Activated CD4-positive, alpha-beta T cell treated with anti-CD3 and anti-CD28 coated beads, Interleukin-2, amount 50 U/mL, for 4 hours (primary cell): ENCODE measurements around the gene EMILIN2.
"Not testable (repeated sequence)": the region's sequence is repeated elsewhere in the genome, so short reads cannot be mapped to it uniquely, and the experiment has no call there.

Experiments used
- DNase-seq, 2 experiments: peaks; one replicate each; pipeline ENCODE4 v3.0.0-alpha.2; 2020

EMILIN2 gene

DNA sequence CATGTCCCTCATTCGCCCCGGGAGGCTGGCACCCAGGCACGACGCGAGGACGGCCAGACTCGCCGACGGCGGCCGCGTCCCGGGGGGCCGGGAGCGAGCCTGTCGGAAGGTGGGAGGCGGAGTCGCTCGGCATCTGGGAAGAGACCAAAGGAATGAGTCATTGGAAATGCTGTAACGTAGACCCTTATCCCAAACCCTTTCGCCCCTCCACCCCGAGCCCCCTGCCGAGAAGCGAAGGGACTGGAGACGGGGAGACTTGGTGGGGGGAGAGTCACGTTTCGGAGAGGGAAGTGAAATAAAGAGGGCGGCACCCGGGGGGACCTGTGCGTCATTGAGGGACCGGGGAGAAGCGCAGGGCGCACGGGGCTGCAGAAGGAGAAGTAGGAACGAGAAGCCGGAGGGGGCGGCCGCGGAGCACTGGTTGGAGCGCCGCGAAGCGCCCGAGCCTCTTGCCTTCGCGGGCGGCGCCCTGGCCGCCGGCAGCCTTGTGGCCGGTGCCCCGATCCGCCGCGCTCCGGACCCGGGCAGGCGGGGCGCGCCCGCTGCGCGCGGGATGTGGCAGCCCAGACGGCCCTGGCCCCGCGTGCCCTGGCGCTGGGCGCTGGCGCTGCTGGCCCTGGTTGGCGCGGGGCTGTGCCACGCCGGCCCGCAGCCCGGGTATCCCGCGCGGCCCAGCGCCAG lies at the start of gene EMILIN2:
Gene EMILIN2, plus strand, starts transcription at position 371 of the 681 bp plus-strand sequence. Its CDS starts 183 bp downstream, at position 554.
- peak; percentile 39 to 43 for DNase-seq

DNA sequence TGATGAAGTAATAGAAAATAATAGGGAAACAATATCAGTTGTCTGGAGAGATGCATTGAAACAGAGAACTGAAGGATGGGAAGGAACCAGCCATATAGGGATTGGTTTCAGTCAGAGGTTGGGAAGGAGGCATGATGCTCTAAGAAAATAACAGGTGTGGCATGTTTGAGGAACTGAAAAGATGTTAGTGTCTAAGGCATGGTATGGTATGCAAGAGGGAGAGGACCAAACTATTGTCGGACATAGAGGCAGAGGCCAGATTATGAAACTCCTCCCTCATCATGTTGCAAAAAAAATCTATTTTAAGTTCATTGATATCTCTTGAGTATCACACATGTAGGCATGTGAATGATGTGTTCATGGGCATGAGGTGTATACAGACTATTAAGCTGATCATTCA lies 48.9 kb upstream of the EMILIN2 start:
- no peak for DNase-seq

DNA sequence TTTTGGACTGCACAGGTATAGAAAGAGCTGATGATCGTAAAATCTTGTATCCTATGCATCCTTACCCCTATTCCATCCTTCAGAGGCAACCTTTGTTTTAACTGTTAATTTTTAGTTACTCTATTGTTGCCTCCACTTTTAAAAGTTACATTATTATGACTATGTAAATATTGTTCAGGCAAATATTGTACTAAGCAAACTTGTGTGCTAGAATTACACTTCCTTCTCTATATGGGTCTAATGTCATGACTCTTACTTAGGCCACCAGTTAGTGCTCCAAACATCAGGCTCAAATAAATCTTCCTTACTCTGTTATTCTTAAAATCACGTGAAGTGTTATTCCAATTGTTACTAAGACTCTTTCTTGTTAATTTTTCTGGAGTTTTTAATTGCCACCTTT lies 47.4 kb upstream of the EMILIN2 start:
- DNase-seq = no peak

DNA sequence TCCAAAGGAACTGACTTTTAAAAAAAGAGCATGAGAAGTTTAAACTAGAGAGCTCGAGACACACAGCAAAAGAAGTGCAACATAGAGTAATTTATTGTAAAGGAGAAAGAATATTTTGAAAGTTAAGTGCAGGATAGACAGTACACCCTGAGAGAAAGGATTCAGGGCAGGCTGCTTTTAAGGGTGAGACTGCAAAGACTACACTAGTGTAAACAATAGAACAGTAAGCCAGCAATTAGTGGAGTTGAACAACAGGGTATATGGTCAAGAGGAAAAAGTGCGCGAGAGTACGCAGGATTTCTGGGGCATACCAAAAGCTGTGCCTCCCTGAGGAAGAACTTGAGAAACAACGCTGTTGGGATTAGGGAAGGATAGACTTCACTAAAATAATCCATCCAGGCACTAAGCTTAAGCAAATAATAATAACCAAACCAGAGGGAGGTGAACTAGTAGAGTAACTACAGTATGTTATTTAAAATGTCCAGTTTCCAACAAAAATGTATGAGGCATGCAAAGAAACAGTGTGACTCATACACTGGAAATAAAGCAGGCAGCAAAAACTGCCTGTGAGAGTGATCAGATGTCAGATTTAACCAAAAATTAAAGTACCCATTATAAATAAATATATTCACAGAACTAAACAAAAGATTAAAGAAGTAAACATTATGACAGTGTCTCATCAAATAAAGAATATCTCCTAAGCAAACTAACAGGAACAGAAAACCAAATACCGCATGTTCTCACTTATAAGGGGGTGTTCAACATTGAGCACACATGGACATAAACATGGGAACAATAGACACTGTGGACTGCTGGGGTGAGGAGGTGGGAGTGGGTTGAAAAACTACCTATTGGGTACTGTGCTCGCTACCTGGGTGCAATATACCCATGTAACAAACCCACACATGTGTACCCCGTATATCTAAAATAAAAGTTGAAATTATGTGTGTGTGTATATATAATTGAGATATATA lies 40.5 kb upstream of the EMILIN2 start:
- no peak for DNase-seq

DNA sequence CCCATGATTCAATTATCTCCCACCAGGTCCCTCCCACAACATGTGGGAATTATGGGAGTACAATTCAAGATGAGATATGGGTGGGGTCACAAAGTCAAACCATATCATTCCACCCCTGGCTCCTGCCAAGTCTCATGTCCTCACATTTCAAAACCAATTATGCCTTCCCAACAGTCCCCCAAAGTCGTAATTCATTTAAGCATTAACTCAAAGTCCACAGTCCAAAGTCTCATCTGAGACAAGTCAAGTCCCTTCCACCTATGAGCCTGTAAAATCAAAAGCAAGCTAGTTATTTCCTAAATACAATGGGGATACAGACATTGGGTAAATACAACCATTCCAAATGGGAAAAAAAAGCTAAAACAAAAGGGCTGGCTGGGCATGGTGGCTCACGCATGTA lies 38.2 kb upstream of the EMILIN2 start:
- DNase-seq = not testable (repeated sequence)

DNA sequence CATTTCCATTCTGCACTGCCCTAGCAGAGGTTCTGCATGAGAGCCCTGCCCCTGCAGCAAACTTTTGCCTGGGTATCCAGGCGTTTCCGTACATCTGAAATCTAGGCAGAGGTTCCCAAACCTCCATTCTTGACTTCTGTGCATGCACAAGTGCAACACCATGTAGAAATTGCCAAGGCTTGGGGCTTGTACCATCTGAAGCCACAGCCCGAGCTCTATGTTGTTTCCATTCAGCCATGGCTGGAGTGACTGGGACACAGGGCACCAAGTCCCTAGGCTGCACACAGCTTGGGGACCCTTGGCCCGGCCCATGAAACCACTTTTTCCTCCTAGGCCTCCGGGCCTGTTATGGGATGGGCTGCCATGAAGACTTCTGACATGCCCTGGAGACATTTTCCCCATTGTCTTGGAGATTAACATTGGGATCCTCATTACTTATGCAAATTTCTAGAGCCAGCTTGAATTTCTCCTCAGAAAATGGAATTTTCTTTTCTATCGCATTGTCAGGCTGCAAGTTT lies 37.1 kb upstream of the EMILIN2 start:
- DNase-seq = not testable (repeated sequence)

DNA sequence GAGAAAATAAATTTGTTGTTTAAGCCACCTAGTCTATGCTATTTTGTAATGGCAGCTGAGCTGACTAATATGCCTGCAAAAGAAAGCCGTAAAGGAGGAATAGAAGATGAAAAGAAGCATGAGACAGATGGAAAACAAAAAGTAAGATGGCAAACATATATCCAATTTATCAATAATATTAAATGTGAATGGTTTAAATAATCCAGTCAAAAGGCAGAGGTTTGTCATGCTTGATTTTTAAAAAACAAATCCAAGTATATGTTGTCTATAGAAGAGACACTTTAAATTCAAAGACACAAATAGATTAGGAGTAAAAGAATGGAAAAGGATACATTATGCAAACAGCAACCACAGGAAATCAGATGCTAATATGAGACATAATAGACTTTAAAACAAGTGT lies 35.4 kb upstream of the EMILIN2 start:
- no peak for DNase-seq

DNA sequence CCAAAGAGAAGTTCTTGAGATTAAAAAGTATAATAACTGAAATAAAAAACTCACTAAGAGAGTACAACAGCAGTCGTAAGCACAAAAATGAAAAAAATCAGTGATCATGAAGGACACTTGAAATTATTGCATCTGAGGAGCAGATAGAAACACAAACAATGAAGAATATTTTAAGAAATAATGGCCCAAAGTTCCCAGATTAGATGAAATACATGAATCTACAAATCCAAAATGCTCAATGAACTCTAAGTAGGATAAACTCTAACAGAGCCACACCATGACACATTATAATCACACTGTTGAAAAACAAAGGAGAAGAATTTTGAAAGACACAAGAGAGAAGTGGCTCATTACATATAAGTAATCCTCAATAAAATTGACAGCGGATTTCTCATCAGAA lies 31.9 kb upstream of the EMILIN2 start:
- no peak for DNase-seq

DNA sequence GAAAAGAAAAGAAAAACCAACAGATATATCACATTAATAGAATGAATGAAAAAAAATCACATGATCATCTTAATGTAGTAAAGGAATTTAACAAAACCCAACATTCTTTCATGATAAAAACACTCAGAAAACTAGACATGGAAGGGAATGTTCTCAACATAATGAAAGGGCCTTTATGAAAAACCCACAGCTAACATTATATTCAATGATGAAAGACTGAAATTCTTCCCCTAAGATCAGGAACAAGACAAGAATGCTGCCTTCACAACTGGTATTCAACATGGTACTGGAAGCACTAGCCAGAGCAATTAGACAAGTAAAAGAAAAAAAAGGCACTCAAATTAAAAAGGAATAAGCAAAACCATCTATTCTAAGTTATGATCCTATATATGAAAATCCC lies 28.5 kb upstream of the EMILIN2 start:
- DNase-seq = no peak

DNA sequence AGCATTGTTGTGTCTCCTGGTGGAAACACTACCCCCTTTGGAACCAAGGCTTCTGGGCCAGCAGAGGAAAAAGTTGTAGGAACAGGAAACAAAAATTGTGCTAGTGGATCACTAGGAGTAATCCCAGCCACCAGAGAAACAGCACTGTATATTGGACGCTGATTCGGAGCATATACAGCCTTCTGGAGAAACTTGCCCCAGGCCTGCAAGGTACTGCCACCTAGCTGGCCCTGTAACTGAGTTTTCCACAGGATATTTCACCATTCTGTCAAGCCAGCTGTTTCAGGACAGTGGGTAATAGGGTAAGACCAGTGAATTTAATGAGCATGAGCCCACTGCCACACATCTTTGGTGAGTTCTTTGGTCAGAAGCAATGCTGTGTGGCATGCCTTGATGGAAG lies 25.1 kb upstream of the EMILIN2 start:
- DNase-seq = no peak

DNA sequence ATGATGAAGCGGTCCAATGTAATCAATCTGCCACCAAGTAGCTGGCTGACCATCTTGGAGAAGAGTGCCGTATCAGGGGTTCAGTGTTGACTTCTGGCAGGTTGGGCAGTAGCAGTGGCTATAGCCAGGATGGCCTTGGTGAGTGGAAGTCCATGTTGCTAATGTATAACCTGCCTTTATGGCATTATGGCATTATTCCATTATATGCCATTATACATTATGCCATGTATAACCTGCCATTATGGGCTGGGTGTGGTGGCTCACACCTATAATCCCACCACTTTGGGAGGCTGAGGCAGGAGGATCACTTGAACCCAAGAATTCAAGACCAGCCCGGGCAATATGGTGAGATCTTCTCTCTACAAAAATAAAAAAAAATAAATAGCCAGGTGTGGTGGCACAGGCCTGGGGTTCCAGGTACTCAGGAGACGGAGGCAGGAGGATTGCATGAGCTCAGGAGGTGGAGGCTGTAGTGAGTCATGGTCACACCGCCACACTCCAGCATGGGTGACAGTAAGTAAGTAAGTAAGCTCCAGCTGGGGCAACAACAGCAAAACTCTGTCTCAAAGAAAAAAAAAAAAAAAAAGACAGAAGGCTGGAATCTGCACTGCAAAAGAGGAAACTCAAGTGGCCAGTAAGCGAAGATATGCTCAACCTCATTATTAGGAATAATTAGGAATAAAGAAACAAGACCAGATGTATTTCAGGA lies 24.4 kb upstream of the EMILIN2 start:
- DNase-seq = no peak

DNA sequence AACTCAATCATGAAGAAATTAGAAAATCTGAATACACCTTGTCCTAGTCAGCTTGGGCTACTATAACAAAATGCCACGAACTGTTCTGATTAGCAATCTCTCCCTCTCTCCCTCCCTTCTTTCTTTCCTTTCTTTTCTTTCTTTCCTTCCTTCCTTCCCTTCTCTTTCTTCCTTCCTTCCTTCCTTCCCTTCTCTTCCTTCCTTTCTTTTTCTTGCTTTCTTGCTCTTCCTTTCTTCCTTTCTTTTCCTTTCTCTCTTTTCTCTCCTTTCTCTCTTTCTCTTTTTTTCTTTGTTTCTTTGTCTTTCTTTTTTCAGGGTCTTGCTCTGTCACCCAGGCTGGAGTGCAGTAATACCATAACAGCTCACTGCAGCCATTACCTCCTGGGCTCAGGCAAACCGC lies 23.6 kb upstream of the EMILIN2 start:
- no peak for DNase-seq

DNA sequence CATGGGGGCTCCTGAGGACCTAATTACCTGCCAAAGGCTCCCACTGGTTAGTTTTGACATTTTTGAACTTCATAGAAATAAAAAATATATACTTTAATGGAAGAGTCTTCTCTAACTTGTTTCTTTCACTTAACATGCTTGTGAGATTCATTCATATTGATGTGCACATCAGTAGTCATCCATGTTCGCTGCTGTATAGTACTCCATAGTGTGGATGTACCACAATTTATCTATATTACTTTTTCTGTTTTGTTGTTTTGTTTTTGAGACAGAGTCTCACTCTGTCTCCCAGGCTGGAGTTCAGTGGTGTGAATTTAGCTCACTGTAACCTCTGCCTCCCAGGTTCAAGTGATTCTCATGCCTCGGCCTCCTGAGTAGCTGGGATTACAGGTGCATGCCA lies 22.8 kb upstream of the EMILIN2 start:
- DNase-seq = no peak

DNA sequence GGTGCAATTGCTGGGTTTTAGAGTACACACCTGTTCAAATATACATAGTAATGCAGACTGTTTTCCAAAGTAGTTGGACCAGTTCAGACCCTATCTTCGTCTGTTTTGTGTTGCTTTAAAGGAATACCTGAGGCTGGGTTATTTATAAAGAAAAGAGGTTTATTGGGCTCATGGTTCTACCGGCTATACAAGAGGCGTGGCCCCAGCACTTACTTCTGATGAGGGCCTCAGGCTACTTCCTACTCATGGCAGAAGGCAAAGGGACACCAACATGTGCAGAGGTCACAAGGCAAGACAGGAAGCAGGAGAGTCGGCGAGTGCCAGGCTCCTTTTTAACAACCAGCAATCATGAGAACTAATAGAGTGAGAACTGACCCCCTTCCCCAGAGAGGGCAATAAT lies 21.9 kb upstream of the EMILIN2 start:
- no peak for DNase-seq

DNA sequence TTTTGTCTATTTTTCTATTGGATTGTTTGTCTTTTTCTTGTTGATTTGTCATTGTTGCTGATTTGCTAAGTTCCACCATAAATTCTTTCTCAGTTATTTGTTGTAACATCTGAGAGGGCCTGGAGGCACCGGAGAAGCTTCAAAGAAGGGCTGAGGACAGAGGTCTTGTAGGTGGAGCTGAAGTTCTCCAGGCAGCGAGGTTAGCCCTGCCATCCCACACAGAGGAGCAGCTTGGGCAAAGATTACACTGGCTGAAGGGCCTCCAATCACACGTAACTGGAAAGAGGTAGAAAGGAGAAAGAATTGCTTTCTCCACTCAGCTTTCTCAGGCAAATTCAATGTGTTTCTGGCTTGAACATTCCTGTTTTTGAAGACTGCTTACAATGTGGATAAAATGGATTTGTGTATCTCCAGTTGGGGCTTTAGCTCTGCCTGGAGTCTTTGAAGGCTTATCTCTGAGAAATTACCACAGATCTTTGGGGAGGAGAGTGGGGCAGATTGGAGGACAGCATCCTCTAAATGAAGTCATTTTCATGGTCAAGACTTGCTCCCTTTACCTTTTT lies 21.1 kb upstream of the EMILIN2 start:
- DNase-seq = no peak

DNA sequence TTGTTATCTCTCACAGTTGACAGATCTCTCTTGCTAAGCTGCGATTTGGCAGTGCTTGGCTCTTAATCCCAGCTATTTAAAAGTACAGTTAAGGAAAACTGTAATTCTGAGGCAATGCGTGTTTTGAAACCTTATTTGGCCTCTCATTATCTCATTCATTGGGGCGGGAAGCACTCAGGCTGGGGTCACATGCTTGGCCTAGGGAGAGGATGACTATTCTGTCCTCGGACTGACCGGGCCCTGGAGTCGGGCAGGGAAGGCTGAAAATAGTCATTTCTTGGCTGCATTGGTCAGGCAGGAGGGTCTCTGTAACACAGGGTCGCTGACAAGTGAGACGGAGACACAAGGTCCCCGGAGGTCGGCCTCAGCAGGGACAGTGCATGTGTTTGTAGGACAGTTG lies 20.2 kb upstream of the EMILIN2 start:
- no peak for DNase-seq

DNA sequence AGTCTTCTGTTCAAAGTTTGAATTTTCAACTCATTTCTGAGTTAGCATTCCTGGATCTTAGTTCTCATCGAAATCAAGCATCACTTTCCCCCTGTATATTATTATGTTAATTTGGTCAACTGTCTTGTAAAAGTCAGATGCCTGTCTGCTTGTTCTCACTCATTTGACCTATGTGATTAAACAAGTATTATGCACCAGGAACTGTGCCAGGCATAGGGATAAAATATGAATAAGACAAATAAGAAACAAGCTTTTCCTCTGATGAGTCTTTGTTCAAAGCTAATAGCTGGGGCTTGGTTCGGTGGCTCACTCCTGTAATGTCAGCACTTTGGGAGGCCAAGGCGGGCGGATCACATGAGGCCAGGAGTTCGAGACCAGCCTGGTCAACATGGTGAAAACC lies 19.7 kb upstream of the EMILIN2 start:
- no peak for DNase-seq

DNA sequence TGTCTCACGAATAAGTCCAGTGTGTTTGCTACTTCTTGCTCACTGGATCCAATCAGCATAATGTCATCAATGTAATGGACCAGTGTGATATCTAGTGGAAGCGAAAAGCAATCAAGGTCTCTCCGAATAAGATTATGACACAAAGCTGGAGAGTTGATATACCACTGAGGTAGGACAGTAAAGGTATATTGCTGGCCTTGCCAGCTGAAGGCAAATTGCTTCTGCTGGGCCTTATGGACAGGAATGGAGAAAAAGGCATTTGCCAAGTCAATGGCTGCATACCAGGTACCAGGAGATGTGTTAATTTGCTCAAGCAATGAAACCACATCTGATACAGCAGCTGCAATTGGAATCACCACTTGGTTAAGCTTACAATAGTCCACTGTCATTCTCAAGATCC lies 10.7 kb upstream of the EMILIN2 start:
- DNase-seq = not testable (repeated sequence)

DNA sequence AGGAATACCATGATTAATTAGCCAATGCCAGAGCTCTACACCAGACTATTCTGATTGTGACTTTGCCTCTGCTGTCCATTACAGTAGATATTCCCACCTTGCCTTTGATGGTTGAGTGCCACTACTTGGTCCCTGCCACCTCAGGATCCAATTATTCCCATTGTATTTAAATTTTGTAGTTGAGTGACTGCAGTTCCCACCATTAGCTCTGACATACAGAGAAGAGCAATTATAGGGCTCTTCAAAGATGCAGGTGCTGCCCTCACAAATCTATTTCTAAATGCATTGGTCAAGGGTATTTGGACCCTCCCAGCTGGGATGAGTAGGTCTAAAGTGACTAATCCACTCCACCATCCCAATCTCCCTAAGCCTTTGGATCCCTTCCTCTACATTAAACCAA lies 9.5 kb upstream of the EMILIN2 start:
- not testable (repeated sequence) for DNase-seq

DNA sequence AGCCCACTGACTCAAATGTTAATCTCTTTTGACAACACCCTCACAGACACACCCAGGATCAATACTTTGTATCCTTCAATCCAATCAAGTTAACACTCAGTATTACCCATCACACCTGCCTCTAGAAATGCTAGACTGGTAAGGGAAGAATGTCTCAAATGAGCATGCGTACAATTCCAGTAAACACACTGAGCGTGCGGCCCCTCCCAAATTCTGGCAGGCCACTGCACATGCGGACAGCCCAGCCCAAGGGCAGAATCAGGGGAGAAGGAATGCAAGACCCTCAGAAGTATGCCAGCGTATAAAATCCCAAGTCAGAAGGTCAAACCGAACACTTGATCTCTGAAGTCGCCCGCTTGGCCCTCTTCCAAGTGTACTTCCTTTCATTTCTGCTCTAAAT lies 7.6 kb upstream of the EMILIN2 start:
- DNase-seq = no peak

DNA sequence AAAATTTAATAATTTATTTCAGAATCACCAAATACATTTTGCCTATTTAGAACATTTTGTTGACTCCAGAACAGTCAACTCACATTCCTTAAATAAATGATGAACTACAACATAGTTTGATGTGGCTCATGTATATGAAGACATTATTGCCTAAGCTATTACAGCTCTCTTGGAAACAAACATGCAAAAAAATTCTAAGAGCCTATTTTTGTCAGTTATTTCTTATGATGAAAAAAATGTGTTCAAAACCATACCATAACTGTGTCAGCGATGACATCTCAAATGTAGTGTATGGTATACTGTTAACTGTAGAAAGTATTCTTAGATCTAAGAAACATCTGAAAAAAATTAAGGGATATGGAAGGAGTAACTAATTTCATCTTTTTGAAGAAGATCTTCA lies 6.3 kb upstream of the EMILIN2 start:
- DNase-seq = no peak

DNA sequence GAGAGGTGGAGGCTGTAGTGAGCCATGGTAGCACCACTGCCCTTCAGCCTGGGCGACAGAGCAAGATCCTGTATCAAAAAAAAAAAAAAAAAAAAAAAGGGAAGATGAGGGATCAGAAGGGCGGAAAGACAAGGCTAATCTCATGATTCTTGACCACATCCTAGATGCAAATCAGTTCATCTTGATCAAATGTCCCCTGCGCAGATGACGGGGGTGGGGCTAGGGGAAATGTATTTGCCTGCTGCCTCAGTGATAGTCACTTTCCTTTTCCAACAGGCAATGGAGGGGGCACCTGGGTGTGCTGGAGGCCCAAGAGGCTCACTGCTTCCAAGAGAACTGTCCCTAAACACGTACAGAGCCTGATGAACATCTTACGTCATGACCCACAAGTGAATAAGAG lies 3.7 kb upstream of the EMILIN2 start:
- DNase-seq = no peak

DNA sequence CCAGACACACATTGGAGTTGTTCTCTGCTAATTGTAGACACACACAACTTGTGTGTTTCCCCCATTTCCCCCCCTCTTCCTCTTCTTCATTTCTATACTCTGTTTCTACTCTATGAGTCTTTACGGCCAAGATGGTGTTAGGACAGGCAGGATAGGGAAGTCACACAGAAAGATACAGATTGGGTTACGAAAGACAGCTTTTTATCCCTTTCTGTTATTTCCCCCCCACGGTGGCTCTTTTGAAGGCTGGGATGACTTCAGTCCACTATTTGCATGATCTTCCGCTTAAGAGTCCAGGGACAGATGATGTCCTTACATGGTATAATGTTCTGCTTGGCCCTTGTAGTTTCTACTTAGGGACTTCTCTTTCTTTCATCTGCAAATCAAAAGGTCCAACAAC lies 1.6 kb upstream of the EMILIN2 start:
- no peak for DNase-seq
